Activated CD4-positive, alpha-beta T cell treated with anti-CD3 and anti-CD28 coated beads, Interleukin-2, amount 10 ng/mL, durations not matched to agents 24 days and 14 days (primary cell): ENCODE data around the gene CYTH1. TPM values are rescaled to one million over a fixed set of nuclear protein-coding genes. Genes with fewer than 3 reads are reported as not detected.
A peak's percentile ranks its signal among the peaks of the same experiment; 100 is the strongest.

ENCODE experiments used
- DNase-seq: peaks from one replicate; pipeline ENCODE4 v3.0.0; 2022
- H3K27ac Mint-ChIP-seq: one replicate; pipeline ENCODE4 v1.8.0; 2022; ENCODE audit warnings: mild to moderate bottlenecking, mixed read lengths
- H3K27me3 Mint-ChIP-seq: one replicate; pipeline ENCODE4 v1.8.0; 2022; ENCODE audit warnings: mixed read lengths
- H3K36me3 Mint-ChIP-seq: one replicate; pipeline ENCODE4 v1.8.0; 2022; ENCODE audit warnings: low read depth, mild to moderate bottlenecking, mixed read lengths
- H3K4me1 Mint-ChIP-seq: one replicate; pipeline ENCODE4 v1.8.0; 2021; ENCODE audit warnings: mixed read lengths
- H3K4me3 Mint-ChIP-seq: one replicate; pipeline ENCODE4 v1.8.0; 2022; ENCODE audit warnings: mild to moderate bottlenecking, moderate library complexity, mixed read lengths
- H3K9me3 Mint-ChIP-seq: one replicate; pipeline ENCODE4 v1.8.0; 2021; ENCODE audit warnings: mixed read lengths
- intact Hi-C: fragments of 100-400 bp; cut with micrococcal nuclease; formaldehyde crosslinking; loops from one replicate; pipeline ENCODE4 v1.15.1; 2023
- total RNA-seq: library from RNA; stranded (reverse); gene quantifications from 2 replicates; pipeline ENCODE4 v1.2.3, GENCODE V29; 2022

The CYTH1 gene
- total RNA-seq, 1 donor from 2014 or later = 126 TPM

- no peaks in the 10 kb centered on the region for H3K9me3 Mint-ChIP-seq
- intact Hi-C loops = loop anchor here (5.0 kb wide), 2 partner anchors 38 to 42 kb away; no protein-coding TSS in a partner anchor
- peaks cover 62% of the 10 kb centered on the region for H3K4me1 Mint-ChIP-seq
- H3K27me3 Mint-ChIP-seq = no peaks in the 10 kb centered on the region
- DNase-seq = peak; percentile 92
- peak overlapping the region; percentile 89 for H3K4me3 Mint-ChIP-seq
- H3K36me3 Mint-ChIP-seq = peaks cover 42% of the 10 kb centered on the region
- peak overlapping the region; percentile 98 for H3K27ac Mint-ChIP-seq
Measured at GRCh38 chr17:78774956-78775571, 7.0 kb downstream of the CYTH1 start.

GRCh38 chr17:78774453-78774852 lies 7.6 kb downstream of the CYTH1 start:
- peak overlapping the region; percentile 89 for H3K4me3 Mint-ChIP-seq
- no peaks in the 10 kb centered on the region for H3K9me3 Mint-ChIP-seq
- H3K36me3 Mint-ChIP-seq = peaks cover 38% of the 10 kb centered on the region
- H3K27me3 Mint-ChIP-seq = no peaks in the 10 kb centered on the region
- intact Hi-C loops = no loop called here
- H3K4me1 Mint-ChIP-seq = peaks cover 56% of the 10 kb centered on the region
- peak; percentile 81 for DNase-seq
- H3K27ac Mint-ChIP-seq = peak overlapping the region; percentile 98

GRCh38 chr17:78771758-78772382 lies 10.2 kb downstream of the CYTH1 start:
- DNase-seq = peak; percentile 84
- Mint-ChIP-seq H3K9me3 (no peaks in the 10 kb centered on the region), H3K36me3 (peaks cover 29% of the 10 kb centered on the region), H3K4me3 (peak overlapping the region; percentile 83), H3K27me3 (no peaks in the 10 kb centered on the region), H3K4me1 (peaks cover 44% of the 10 kb centered on the region), H3K27ac (peak overlapping the region; percentile 99)
- intact Hi-C loops = loop anchor here (1.0 kb wide), 2 partner anchors 13 to 24 kb away; no protein-coding TSS in a partner anchor

GRCh38 chr17:78769196-78769773 lies 12.8 kb downstream of the CYTH1 start:
- H3K27ac Mint-ChIP-seq = no peak overlapping the region
- intact Hi-C loops = no loop called here
- H3K9me3 Mint-ChIP-seq = no peaks in the 10 kb centered on the region
- H3K4me3 Mint-ChIP-seq = no peak overlapping the region
- no peaks in the 10 kb centered on the region for H3K27me3 Mint-ChIP-seq
- H3K4me1 Mint-ChIP-seq = peaks cover 36% of the 10 kb centered on the region
- H3K36me3 Mint-ChIP-seq = peaks cover 27% of the 10 kb centered on the region
- DNase-seq = peak; percentile 77

- Mint-ChIP-seq H3K4me3 (no peak overlapping the region), H3K9me3 (no peaks in the 10 kb centered on the region), H3K27ac (no peak overlapping the region), H3K27me3 (no peaks in the 10 kb centered on the region), H3K4me1 (peaks cover 42% of the 10 kb centered on the region), H3K36me3 (peaks cover 28% of the 10 kb centered on the region)
- no peak for DNase-seq
- intact Hi-C loops = no loop called here
Measured at GRCh38 chr17:78767806-78768205, 14.3 kb downstream of the CYTH1 start.

- H3K4me1 Mint-ChIP-seq = peaks cover 42% of the 10 kb centered on the region
- peaks cover 4% of the 10 kb centered on the region for H3K9me3 Mint-ChIP-seq
- no peak for DNase-seq
- H3K36me3 Mint-ChIP-seq = peaks cover 25% of the 10 kb centered on the region
- no peaks in the 10 kb centered on the region for H3K27me3 Mint-ChIP-seq
- no peak overlapping the region for H3K4me3 Mint-ChIP-seq
- intact Hi-C loops = no loop called here
- H3K27ac Mint-ChIP-seq = no peak overlapping the region
Measured at GRCh38 chr17:78766743-78767294, 15.3 kb downstream of the CYTH1 start.

GRCh38 chr17:78766225-78766624 lies 15.8 kb downstream of the CYTH1 start:
- Mint-ChIP-seq H3K9me3 (peaks cover 4% of the 10 kb centered on the region), H3K4me1 (peaks cover 39% of the 10 kb centered on the region), H3K27me3 (no peaks in the 10 kb centered on the region), H3K27ac (no peak overlapping the region), H3K4me3 (no peak overlapping the region), H3K36me3 (peaks cover 23% of the 10 kb centered on the region)
- intact Hi-C loops = no loop called here
- no peak for DNase-seq

- peaks cover 36% of the 10 kb centered on the region for H3K4me1 Mint-ChIP-seq
- no peak for DNase-seq
- peaks cover 22% of the 10 kb centered on the region for H3K36me3 Mint-ChIP-seq
- H3K4me3 Mint-ChIP-seq = no peak overlapping the region
- intact Hi-C loops = no loop called here
- H3K27ac Mint-ChIP-seq = peak overlapping the region; percentile 58
- H3K27me3 Mint-ChIP-seq = no peaks in the 10 kb centered on the region
- H3K9me3 Mint-ChIP-seq = peaks cover 4% of the 10 kb centered on the region
Measured at GRCh38 chr17:78765821-78766220, 16.3 kb downstream of the CYTH1 start.

- intact Hi-C loops = no loop called here
- peaks cover 19% of the 10 kb centered on the region for H3K36me3 Mint-ChIP-seq
- peak overlapping the region; percentile 82 for H3K27ac Mint-ChIP-seq
- DNase-seq = no peak
- H3K9me3 Mint-ChIP-seq = peaks cover 4% of the 10 kb centered on the region
- H3K27me3 Mint-ChIP-seq = no peaks in the 10 kb centered on the region
- H3K4me1 Mint-ChIP-seq = peaks cover 37% of the 10 kb centered on the region
- H3K4me3 Mint-ChIP-seq = peak overlapping the region; percentile 39
Measured at GRCh38 chr17:78764871-78765270, 17.2 kb downstream of the CYTH1 start.

- H3K36me3 Mint-ChIP-seq = peaks cover 20% of the 10 kb centered on the region
- H3K27me3 Mint-ChIP-seq = no peaks in the 10 kb centered on the region
- no peak for DNase-seq
- H3K4me3 Mint-ChIP-seq = peak overlapping the region; percentile 19
- intact Hi-C loops = no loop called here
- peak overlapping the region; percentile 56 for H3K27ac Mint-ChIP-seq
- peaks cover 50% of the 10 kb centered on the region for H3K4me1 Mint-ChIP-seq
- H3K9me3 Mint-ChIP-seq = peaks cover 4% of the 10 kb centered on the region
Measured at GRCh38 chr17:78763561-78763960, 18.5 kb downstream of the CYTH1 start.

- Mint-ChIP-seq H3K36me3 (peaks cover 24% of the 10 kb centered on the region), H3K27ac (peak overlapping the region; percentile 92), H3K27me3 (no peaks in the 10 kb centered on the region), H3K4me3 (peak overlapping the region; percentile 45), H3K4me1 (peaks cover 61% of the 10 kb centered on the region), H3K9me3 (peaks cover 4% of the 10 kb centered on the region)
- no peak for DNase-seq
- intact Hi-C loops = no loop called here
Measured at GRCh38 chr17:78761789-78762406, 20.2 kb downstream of the CYTH1 start.

GRCh38 chr17:78759969-78760352 lies 22.1 kb downstream of the CYTH1 start:
- Mint-ChIP-seq H3K4me1 (peaks cover 68% of the 10 kb centered on the region), H3K27ac (peak overlapping the region; percentile 98), H3K4me3 (peak overlapping the region; percentile 83), H3K27me3 (no peaks in the 10 kb centered on the region), H3K36me3 (peaks cover 27% of the 10 kb centered on the region), H3K9me3 (peaks cover 4% of the 10 kb centered on the region)
- intact Hi-C loops = loop anchor here (1.0 kb wide), 3 partner anchors 12 to 19 kb away; no protein-coding TSS in a partner anchor
- no peak for DNase-seq

GRCh38 chr17:78759203-78759968 lies 22.7 kb downstream of the CYTH1 start:
- peaks cover 62% of the 10 kb centered on the region for H3K4me1 Mint-ChIP-seq
- peak overlapping the region; percentile 83 for H3K4me3 Mint-ChIP-seq
- intact Hi-C loops = loop anchor here (1.0 kb wide), 3 partner anchors 11 to 20 kb away; no protein-coding TSS in a partner anchor
- H3K27me3 Mint-ChIP-seq = no peaks in the 10 kb centered on the region
- H3K9me3 Mint-ChIP-seq = peaks cover 4% of the 10 kb centered on the region
- H3K27ac Mint-ChIP-seq = peak overlapping the region; percentile 98
- DNase-seq = peak; percentile 94
- H3K36me3 Mint-ChIP-seq = peaks cover 21% of the 10 kb centered on the region
